Measurements from ENCODE around the gene NEUROD2. TPM values are rescaled to one million over a fixed set of nuclear protein-coding genes. Genes with fewer than 3 reads are reported as not detected.

NEUROD2 gene
- total and polyA plus RNA-seq, 2 of the 8 experiments (the other 6 are each of a cell fraction or from before 2014, with no cell fraction given): not detected

DNA sequence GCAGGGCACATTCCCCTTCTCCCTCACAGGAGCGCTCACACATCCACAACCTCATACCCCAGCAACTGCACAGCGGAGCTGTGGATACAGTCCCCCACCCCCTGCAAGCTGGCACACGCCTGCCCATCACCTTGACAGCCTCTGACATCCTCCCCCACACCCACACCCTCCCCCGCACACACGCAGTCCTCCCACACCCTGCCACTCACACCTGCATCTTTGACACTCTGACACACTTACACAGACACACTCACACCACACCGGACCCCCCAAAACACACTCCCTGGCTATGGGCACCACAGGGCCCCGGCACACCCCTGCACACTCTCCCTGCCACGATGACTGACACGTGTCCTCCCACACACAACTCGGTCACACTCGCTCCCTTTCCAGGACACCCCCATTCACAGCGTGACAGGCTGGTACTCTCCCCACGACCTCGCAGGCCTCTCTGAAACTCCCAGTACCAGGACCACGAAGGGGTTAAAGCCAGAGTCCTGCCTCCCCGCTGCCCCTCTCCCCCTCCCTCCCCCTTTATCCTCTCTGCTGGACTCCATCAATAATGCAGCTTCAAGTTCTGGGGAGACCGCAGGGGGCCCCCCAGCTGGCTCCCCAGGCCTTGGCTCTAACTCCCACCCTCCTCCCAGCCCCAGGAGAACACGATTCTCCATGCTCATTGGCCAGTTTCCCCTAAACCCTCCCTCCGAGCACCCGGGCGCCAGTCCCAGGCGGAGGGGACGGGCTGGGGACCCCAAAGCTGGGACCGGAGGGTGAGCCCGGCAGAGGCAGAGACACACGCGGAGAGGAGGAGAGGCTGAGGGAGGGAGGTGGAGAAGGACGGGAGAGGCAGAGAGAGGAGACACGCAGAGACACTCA lies 18.7 kb upstream of the NEUROD2 start, which contains the start of gene PPP1R1B (continued):
- TF ChIP-seq, protein P1, sequence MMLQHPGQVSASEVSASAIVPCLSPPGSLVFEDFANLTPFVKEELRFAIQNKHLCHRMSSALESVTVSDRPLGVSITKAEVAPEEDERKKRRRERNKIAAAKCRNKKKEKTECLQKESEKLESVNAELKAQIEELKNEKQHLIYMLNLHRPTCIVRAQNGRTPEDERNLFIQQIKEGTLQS (IDR thresholded peaks at IDR 0.05; ENCODE audit: insufficient read depth, low read depth, low read length): no peak
- TF ChIP-seq ASH2L (IDR thresholded peaks at IDR 0.05; ENCODE audit: low read length) (peak; percentile 74), TAF1 (IDR thresholded peaks at IDR 0.05; ENCODE audit: low read depth, low read length) (no peak), EGR1 (IDR thresholded peaks at IDR 0.05; ENCODE audit: borderline replicate concordance, low read depth, low read length) (no peak), KDM1A (IDR thresholded peaks at IDR 0.05; ENCODE audit: borderline replicate concordance, low read length) (peak; percentile 31; the same call in 1 of the 2 replicates), CBX5 (IDR thresholded peaks at IDR 0.05; ENCODE audit: low read depth, low read length) (no peak)
